IMR-90 (cell line): Measurements from ENCODE around the gene DGAT2.

ENCODE experiments used
- CEBPB ChIP-seq: IDR thresholded peaks from 2 replicates; pipeline ENCODE4 v1.6.1; 2012; ENCODE audit warnings: low read depth, low read length, improper control_type of control experiment
- MAFK ChIP-seq: IDR thresholded peaks from 2 replicates; pipeline ENCODE4 v1.6.1; 2012; ENCODE audit warnings: low read depth, low read length, improper control_type of control experiment
- POLR2A ChIP-seq: IDR thresholded peaks from 2 replicates; pipeline ENCODE4 v1.6.1; 2012; ENCODE audit warnings: mild to moderate bottlenecking, low read depth, low read length
- RAD21 ChIP-seq: IDR thresholded peaks from 2 replicates; pipeline ENCODE4 v1.6.1; 2012; ENCODE audit warnings: low read length, improper control_type of control experiment
- SMC3 ChIP-seq: fragments of 150-350 bp; IDR thresholded peaks from 2 replicates; pipeline ENCODE4 v1.6.1; 2016; ENCODE audit warnings: low read depth, mild to moderate bottlenecking, antibody characterized with exemption, low read length, moderate library complexity
- TF ChIP-seq, protein P1 (sequence below): conservative IDR thresholded peaks from 2 replicates; pipeline ENCODE4 v1.5.1; 2012; ENCODE audit warnings: mild to moderate bottlenecking, low read depth, low read length, improper control_type of control experiment

DNA sequence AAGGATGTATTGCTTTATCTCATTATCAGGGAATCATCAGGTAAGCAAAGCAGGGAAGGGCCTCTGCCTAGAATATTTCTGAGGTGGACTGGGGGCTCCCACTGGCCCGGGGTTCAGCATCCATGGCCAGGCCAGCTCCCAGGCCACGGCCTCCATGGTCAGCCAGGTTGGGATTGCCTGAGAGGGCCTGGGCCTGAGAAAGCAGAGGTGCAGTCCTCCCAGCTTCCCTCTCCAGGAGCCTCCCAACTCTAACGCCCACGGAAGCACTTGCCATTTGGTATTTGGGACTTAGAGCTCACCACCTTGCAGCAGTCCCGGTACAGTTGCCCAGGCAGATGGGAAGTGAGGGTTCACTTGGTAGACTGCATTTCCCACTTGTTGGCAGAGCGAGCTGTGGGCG is 12.7 kb downstream of the DGAT2 start:
- TF ChIP-seq, protein P1, sequence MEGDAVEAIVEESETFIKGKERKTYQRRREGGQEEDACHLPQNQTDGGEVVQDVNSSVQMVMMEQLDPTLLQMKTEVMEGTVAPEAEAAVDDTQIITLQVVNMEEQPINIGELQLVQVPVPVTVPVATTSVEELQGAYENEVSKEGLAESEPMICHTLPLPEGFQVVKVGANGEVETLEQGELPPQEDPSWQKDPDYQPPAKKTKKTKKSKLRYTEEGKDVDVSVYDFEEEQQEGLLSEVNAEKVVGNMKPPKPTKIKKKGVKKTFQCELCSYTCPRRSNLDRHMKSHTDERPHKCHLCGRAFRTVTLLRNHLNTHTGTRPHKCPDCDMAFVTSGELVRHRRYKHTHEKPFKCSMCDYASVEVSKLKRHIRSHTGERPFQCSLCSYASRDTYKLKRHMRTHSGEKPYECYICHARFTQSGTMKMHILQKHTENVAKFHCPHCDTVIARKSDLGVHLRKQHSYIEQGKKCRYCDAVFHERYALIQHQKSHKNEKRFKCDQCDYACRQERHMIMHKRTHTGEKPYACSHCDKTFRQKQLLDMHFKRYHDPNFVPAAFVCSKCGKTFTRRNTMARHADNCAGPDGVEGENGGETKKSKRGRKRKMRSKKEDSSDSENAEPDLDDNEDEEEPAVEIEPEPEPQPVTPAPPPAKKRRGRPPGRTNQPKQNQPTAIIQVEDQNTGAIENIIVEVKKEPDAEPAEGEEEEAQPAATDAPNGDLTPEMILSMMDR: no peak
- TF ChIP-seq POLR2A (no peak), MAFK (no peak), CEBPB (no peak), SMC3 (no peak), RAD21 (no peak)
